Astrocyte (in vitro differentiated cells and primary cell): ENCODE data around the gene PSTK.

ENCODE experiments used
- EZH2 ChIP-seq: IDR thresholded peaks from 2 replicates; pipeline ENCODE4 v1.6.1; 2012; ENCODE audit warnings: mild to moderate bottlenecking, low read length, inconsistent platforms; ENCODE audit not compliant: insufficient read depth
- TF ChIP-seq, protein P1 (sequence below): IDR thresholded peaks from 2 replicates; pipeline ENCODE4 v1.5.1; 2011; ENCODE audit warnings: low read depth, mild to moderate bottlenecking, inconsistent platforms, low read length, moderate library complexity; ENCODE audit not compliant: insufficient read depth

DNA sequence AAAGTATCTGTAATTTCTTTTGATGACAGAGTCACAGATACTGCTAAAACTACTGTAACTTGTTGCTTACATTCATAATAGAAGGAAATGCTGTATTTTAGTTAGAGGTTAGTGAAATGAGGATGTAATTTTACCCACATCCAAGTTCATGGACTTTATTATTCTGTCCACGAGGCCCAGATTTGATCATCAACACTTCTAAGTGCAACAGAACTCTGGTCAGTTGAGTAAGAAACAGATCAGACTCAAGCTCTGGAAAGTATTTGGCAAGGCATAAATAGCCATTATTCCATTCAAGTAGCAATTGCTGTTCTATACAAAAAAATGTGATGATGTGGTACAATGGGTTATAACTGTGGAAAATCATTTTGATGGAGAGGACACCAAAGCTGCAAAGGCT, 50.9 kb downstream of the PSTK start:
- TF ChIP-seq EZH2 = no peak
- TF ChIP-seq, protein P1, sequence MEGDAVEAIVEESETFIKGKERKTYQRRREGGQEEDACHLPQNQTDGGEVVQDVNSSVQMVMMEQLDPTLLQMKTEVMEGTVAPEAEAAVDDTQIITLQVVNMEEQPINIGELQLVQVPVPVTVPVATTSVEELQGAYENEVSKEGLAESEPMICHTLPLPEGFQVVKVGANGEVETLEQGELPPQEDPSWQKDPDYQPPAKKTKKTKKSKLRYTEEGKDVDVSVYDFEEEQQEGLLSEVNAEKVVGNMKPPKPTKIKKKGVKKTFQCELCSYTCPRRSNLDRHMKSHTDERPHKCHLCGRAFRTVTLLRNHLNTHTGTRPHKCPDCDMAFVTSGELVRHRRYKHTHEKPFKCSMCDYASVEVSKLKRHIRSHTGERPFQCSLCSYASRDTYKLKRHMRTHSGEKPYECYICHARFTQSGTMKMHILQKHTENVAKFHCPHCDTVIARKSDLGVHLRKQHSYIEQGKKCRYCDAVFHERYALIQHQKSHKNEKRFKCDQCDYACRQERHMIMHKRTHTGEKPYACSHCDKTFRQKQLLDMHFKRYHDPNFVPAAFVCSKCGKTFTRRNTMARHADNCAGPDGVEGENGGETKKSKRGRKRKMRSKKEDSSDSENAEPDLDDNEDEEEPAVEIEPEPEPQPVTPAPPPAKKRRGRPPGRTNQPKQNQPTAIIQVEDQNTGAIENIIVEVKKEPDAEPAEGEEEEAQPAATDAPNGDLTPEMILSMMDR = no peak
